Dendritic cell treated with granulocyte-macrophage colony-stimulating factor and Interleukin-4, amounts not matched to agents 40 ng/mL and 50 ng/mL, for 4 days (primary cell): Measurements from ENCODE around the gene THG1L.

Experiments
- H3K27ac Mint-ChIP-seq: one replicate; pipeline ENCODE4 v1.8.0; 2022; ENCODE audit warnings: mild to moderate bottlenecking, mixed read lengths
- H3K27me3 Mint-ChIP-seq: one replicate; pipeline ENCODE4 v1.8.0; 2022; ENCODE audit warnings: mild to moderate bottlenecking, mixed read lengths
- H3K36me3 Mint-ChIP-seq: one replicate; pipeline ENCODE4 v1.8.0; 2022; ENCODE audit warnings: low read depth, mixed read lengths
- H3K4me1 Mint-ChIP-seq: one replicate; pipeline ENCODE4 v1.8.0; 2022; ENCODE audit warnings: low read depth, mixed read lengths
- H3K4me3 Mint-ChIP-seq: one replicate; pipeline ENCODE4 v1.8.0; 2022; ENCODE audit warnings: mild to moderate bottlenecking, moderate library complexity, mixed read lengths
- H3K9me3 Mint-ChIP-seq: one replicate; pipeline ENCODE4 v1.8.0; 2022; ENCODE audit warnings: mixed read lengths
- intact Hi-C: fragments of 100-400 bp; cut with micrococcal nuclease; formaldehyde crosslinking; loops from one replicate; pipeline ENCODE4 v1.15.0; 2022

The THG1L gene

GRCh38 chr5:157756122-157756521 lies 24.9 kb downstream of the THG1L start:
- peaks cover 58% of the 10 kb centered on the region for H3K36me3 Mint-ChIP-seq
- H3K4me1 Mint-ChIP-seq, result no peaks in the 10 kb centered on the region
- H3K4me3 Mint-ChIP-seq, result no peak overlapping the region
- intact Hi-C loops, result no loop called here
- no peaks in the 10 kb centered on the region for H3K27me3 Mint-ChIP-seq
- no peak overlapping the region for H3K27ac Mint-ChIP-seq
- H3K9me3 Mint-ChIP-seq, result no peaks in the 10 kb centered on the region

GRCh38 chr5:157758706-157759105 lies 27.5 kb downstream of the THG1L start:
- intact Hi-C loops, result no loop called here
- H3K4me3 Mint-ChIP-seq, result no peak overlapping the region
- no peaks in the 10 kb centered on the region for H3K4me1 Mint-ChIP-seq
- H3K36me3 Mint-ChIP-seq, result peaks cover 38% of the 10 kb centered on the region
- H3K27ac Mint-ChIP-seq, result no peak overlapping the region
- no peaks in the 10 kb centered on the region for H3K27me3 Mint-ChIP-seq
- no peaks in the 10 kb centered on the region for H3K9me3 Mint-ChIP-seq

GRCh38 chr5:157761690-157762621 lies 30.7 kb downstream of the THG1L start:
- no peaks in the 10 kb centered on the region for H3K4me1 Mint-ChIP-seq
- no peak overlapping the region for H3K4me3 Mint-ChIP-seq
- no peaks in the 10 kb centered on the region for H3K9me3 Mint-ChIP-seq
- H3K27ac Mint-ChIP-seq, result no peak overlapping the region
- intact Hi-C loops, result no loop called here
- H3K27me3 Mint-ChIP-seq, result no peaks in the 10 kb centered on the region
- peaks cover 14% of the 10 kb centered on the region for H3K36me3 Mint-ChIP-seq

DNA sequence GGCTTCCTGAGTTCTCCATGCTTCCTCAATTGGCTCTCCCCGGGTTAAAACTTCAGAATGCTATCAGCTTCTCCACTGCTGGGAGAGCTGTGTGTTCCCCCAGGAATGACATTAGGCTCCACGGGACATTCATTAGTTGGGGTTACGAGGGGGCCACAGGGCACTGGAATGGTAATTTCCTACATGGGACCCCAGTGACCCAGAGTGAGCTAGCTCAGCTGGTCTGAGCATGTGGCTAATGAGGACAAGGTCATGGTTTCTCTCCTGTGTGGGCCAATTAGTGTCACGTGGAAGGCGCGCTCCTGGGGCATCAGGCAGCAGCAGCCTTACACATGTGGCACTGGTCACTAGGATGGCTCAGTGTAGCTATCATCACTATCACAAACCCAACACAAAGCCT lies 33.3 kb downstream of the THG1L start:
- no peak overlapping the region for H3K4me3 Mint-ChIP-seq
- peaks cover 12% of the 10 kb centered on the region for H3K36me3 Mint-ChIP-seq
- no peaks in the 10 kb centered on the region for H3K27me3 Mint-ChIP-seq
- H3K9me3 Mint-ChIP-seq, result no peaks in the 10 kb centered on the region
- intact Hi-C loops, result no loop called here
- H3K27ac Mint-ChIP-seq, result no peak overlapping the region
- H3K4me1 Mint-ChIP-seq, result no peaks in the 10 kb centered on the region

DNA sequence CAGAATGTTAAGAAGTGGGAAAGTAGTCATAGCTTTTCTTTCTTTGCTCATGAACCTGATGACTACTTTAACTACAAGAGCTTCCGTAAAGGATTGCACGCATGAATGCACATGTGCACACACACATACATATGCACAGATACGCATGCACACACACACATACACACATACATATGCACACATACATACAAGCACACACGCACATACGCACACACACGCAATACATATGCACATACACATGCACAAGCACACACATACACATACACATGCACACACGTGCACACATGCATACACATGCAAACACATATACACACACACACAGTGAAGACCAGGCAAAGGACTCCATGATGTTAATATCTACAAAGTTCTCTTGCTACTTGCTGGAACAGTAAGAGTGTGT lies 35.2 kb downstream of the THG1L start:
- intact Hi-C loops, result no loop called here
- no peak overlapping the region for H3K4me3 Mint-ChIP-seq
- H3K9me3 Mint-ChIP-seq, result no peaks in the 10 kb centered on the region
- H3K27me3 Mint-ChIP-seq, result no peaks in the 10 kb centered on the region
- no peaks in the 10 kb centered on the region for H3K4me1 Mint-ChIP-seq
- no peak overlapping the region for H3K27ac Mint-ChIP-seq
- H3K36me3 Mint-ChIP-seq, result no peaks in the 10 kb centered on the region

- H3K9me3 Mint-ChIP-seq, result no peaks in the 10 kb centered on the region
Measured at GRCh38 chr5:157766902-157767301, 35.7 kb downstream of the THG1L start.

GRCh38 chr5:157767689-157768088 lies 36.5 kb downstream of the THG1L start:
- H3K36me3 Mint-ChIP-seq, result no peaks in the 10 kb centered on the region
- H3K27me3 Mint-ChIP-seq, result no peaks in the 10 kb centered on the region
- H3K9me3 Mint-ChIP-seq, result no peaks in the 10 kb centered on the region
- H3K27ac Mint-ChIP-seq, result no peak overlapping the region
- H3K4me3 Mint-ChIP-seq, result no peak overlapping the region
- H3K4me1 Mint-ChIP-seq, result no peaks in the 10 kb centered on the region
- intact Hi-C loops, result no loop called here

More at GRCh38 chr5:157766902-157767301, 35.7 kb downstream of the THG1L start:
- Mint-ChIP-seq H3K4me1 (no peaks in the 10 kb centered on the region), H3K4me3 (no peak overlapping the region), H3K36me3 (no peaks in the 10 kb centered on the region), H3K27ac (no peak overlapping the region), H3K27me3 (no peaks in the 10 kb centered on the region)
- intact Hi-C loops, result no loop called here

- no peaks in the 10 kb centered on the region for H3K9me3 Mint-ChIP-seq
- no peak overlapping the region for H3K27ac Mint-ChIP-seq
- H3K4me3 Mint-ChIP-seq, result no peak overlapping the region
- H3K4me1 Mint-ChIP-seq, result no peaks in the 10 kb centered on the region
- H3K27me3 Mint-ChIP-seq, result no peaks in the 10 kb centered on the region
- H3K36me3 Mint-ChIP-seq, result no peaks in the 10 kb centered on the region
- intact Hi-C loops, result no loop called here
Measured at GRCh38 chr5:157770665-157771064, 39.4 kb downstream of the THG1L start.

DNA sequence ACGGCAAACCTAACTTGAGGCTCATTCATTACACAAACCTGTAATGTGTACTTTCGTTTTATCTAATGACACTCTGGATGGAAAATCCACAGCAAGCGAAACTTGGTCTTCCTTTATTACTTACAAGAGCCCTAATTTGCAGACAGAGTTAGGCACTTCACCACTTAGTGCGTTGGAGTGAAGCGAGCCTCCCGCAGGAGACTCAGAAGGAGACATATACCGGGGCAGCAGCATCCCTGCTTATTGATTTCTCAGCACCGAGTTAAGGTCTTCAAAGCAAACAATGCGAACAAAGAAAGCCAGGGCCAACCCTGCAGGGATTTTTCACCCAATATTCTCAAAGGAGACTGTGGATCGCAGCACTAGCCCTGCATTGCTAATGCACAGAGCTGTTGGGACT lies 40.9 kb downstream of the THG1L start:
- intact Hi-C loops, result no loop called here
- no peaks in the 10 kb centered on the region for H3K9me3 Mint-ChIP-seq

DNA sequence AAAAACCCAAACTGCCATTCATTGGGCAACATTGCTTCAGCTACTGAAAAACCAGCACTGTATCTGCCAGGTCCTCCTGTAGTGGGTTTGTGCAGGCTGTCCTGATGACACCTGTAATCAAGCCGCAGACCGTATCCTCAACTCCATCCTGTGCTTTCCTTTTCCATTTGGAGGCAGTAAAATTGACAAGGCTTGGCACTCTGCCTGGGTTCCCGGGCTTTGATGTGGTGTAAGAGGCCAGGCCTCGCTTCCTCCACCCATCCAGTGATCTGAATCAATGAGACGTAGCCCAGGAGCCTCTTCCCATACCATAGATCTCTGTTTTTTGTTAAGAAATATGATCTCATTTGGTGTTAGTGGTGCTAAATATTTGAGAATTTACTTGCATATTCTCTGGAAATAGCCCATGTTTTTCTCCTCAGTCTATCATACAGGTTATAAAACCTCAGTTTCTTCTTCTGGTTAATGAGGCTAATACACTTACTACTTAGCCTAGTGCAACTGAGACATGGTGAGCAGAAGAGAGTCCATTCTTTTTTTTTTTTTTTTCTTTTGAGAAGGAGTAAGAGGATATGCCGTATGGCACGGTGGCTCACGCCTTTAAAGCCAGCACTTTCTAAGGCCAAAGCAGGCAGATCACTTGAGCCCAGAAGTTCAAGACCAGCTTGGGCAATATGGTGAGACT lies 47.0 kb downstream of the THG1L start:
- Mint-ChIP-seq H3K4me1 (no peaks in the 10 kb centered on the region), H3K4me3 (no peak overlapping the region), H3K9me3 (no peaks in the 10 kb centered on the region), H3K27me3 (no peaks in the 10 kb centered on the region), H3K27ac (no peak overlapping the region), H3K36me3 (no peaks in the 10 kb centered on the region)
- intact Hi-C loops, result no loop called here

More for the DNA sequence above, 40.9 kb downstream of the THG1L start:
- Mint-ChIP-seq H3K4me1 (no peaks in the 10 kb centered on the region), H3K4me3 (no peak overlapping the region), H3K27me3 (no peaks in the 10 kb centered on the region), H3K36me3 (no peaks in the 10 kb centered on the region), H3K27ac (no peak overlapping the region)

GRCh38 chr5:157779221-157779620 lies 48.0 kb downstream of the THG1L start:
- no peaks in the 10 kb centered on the region for H3K4me1 Mint-ChIP-seq
- H3K9me3 Mint-ChIP-seq, result no peaks in the 10 kb centered on the region
- no peaks in the 10 kb centered on the region for H3K36me3 Mint-ChIP-seq
- H3K27me3 Mint-ChIP-seq, result no peaks in the 10 kb centered on the region
- intact Hi-C loops, result no loop called here
- H3K27ac Mint-ChIP-seq, result no peak overlapping the region
- H3K4me3 Mint-ChIP-seq, result no peak overlapping the region

DNA sequence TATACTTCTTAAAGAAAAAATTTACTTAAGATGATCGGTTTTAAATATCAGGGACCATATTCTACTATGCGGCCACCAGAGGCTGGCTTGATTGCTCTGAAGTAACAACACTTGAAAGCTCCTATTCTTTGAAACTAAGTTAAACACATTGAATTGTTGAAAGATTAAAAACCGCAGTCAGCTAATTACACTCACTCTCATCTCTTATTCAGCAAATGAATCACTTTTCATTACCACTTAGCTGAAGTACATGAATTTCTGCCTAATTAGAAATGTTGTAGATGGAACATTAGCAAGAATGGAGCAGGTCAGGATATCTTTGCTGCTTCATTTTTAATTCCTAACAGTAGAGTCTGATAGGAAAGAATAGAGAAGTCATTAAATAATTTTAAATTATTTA lies 54.6 kb downstream of the THG1L start:
- no peak overlapping the region for H3K4me3 Mint-ChIP-seq
- intact Hi-C loops, result no loop called here
- no peak overlapping the region for H3K27ac Mint-ChIP-seq
- H3K9me3 Mint-ChIP-seq, result no peaks in the 10 kb centered on the region
- peaks cover 49% of the 10 kb centered on the region for H3K36me3 Mint-ChIP-seq
- no peaks in the 10 kb centered on the region for H3K27me3 Mint-ChIP-seq
- no peaks in the 10 kb centered on the region for H3K4me1 Mint-ChIP-seq
